Heart right ventricle (tissue), 16 donors: ENCODE data around the gene ATXN1. TPM values are rescaled to one million over a fixed set of nuclear protein-coding genes. Genes with fewer than 3 reads are reported as not detected.

Experiments
- ATAC-seq, 8 donors: fragments of 200-7000 bp; cut with Tn5 transposase; one replicate each; pipeline ENCODE4 v1.9.1; 2020; ENCODE audit warnings: mild to moderate bottlenecking in 8 of 8, moderate library complexity in 8 of 8, moderate number of reproducible peaks in 1 of 8
- DNase-seq, 2 donors: peaks; one replicate each; pipeline ENCODE4 v3.0.0-alpha.2; 2020
- H3K27ac ChIP-seq, 10 donors: fragments of 200-600 bp; sonication (generic) in 2 of 10; one replicate each; pipeline versions ENCODE4 v1.5.0 to v1.8.0; 2020 to 2022; ENCODE audit warnings: mild to moderate bottlenecking in 3 of 10
- H3K27me3 ChIP-seq, 7 donors: fragments of 200-600 bp; one replicate each; pipeline ENCODE4 v1.8.0; 2021 to 2022; ENCODE audit warnings: mild to moderate bottlenecking in 2 of 7
- H3K36me3 ChIP-seq, 9 donors: fragments of 200-600 bp; sonication (generic) in 1 of 9; one replicate each; pipeline versions ENCODE4 v1.5.0 to v1.8.0; 2020 to 2022; ENCODE audit warnings: mild to moderate bottlenecking in 2 of 9
- H3K4me1 ChIP-seq, 9 donors: fragments of 200-600 bp; sonication (generic) in 1 of 9; one replicate each; pipeline versions ENCODE4 v1.5.0 to v1.8.0; 2020 to 2022; ENCODE audit warnings: mild to moderate bottlenecking in 4 of 9
- H3K4me3 ChIP-seq, 10 donors: fragments of 200-600 bp; sonication (generic) in 2 of 10; one replicate each; pipeline versions ENCODE4 v1.5.0 to v1.8.0; 2020 to 2022; ENCODE audit warnings: mild to moderate bottlenecking in 7 of 10, moderate library complexity in 2 of 10
- H3K9me3 ChIP-seq, 11 donors: fragments of 200-600 bp in 10 of 11; sonication (generic) in 2 of 11; one replicate each; pipeline versions ENCODE4 v1.5.0 to v1.8.0; 2013 to 2022; ENCODE audit warnings: mild to moderate bottlenecking in 2 of 11, control low read depth in 1 of 11, moderate library complexity in 1 of 11
- WGBS, 2 donors: extraction: QIAGEN DNeasy Blood & Tissue Kit; methylation state at CpG; one replicate each; pipeline ENCODE4 v1.1.7; 2013; ENCODE audit warnings: inconsistent platforms in 1 of 2; 5-methylcytosine and 5-hydroxymethylcytosine counted together
- intact Hi-C, 10 donors: fragments of 100-400 bp; cut with DNase I; formaldehyde crosslinking; loops; one replicate each; pipeline versions ENCODE4 v1.11.1 to v1.14.2; 2022
- polyA plus RNA-seq, 2 donors: library from polyadenylated mRNA; stranded (reverse); fragments of 200-250 nt; gene quantifications; one replicate each; pipeline ENCODE4 v1.2.3, GENCODE V29; 2013
- total RNA-seq, 10 donors: library from RNA; stranded (reverse); fragmentation: NEBNext Ultra II Directional in 3 of 10; extraction: Animal tissue kit (Norgen Biotek cat#: 25700) in 3 of 10; gene quantifications; one replicate each; pipeline versions ENCODE4 v1.2.1 to v1.2.4, GENCODE V29; 2021 to 2023
- TF ChIP-seq, protein P1 (sequence below), 9 donors: fragments of 200-600 bp; sonication (generic) in 2 of 9; IDR thresholded peaks; one replicate each; pipeline versions ENCODE4 v1.5.0 to v1.8.0; 2021 to 2022; ENCODE audit warnings: antibody characterized with exemption in 9 of 9, mild to moderate bottlenecking in 5 of 9, moderate library complexity in 1 of 9
- donor health status: Arrhythmogenic right ventricular cardiomyopathy.
- donor health status: ischemic (EF 13 %, LVEDD 7.1; RV severe dilation, severe dysfunction).
- donor health status: healthy with polysubstance abuse.
- donor health status: DM: no; HTN: yes; CAD: no.
- donor health status: DM: no; HTN: no; CAD: no.
- donor health status: ischemic (EF 25% LVEDD 6.9; RV normal size, moderate dysfunction).
- donor health status: ischemic (EF 25% LVEDD 5.7; RV mildly dilated, moderate dysfunction).
- donor health status: healthy.
- donor health status: DM: yes; HTN: yes; CAD: no.
- donor health status: Ischemic cardiomyopathy.
- donor health status: ischemic (EF 35%, LVEDD 5.7; RV mildly dilated, moderate dysfunction).
- donor health status: nonischemic (EF 11% LVEDD 7.7; RV severe dilation, severe dysfunction).
- donor health status: DM: yes; HTN: yes; CAD: no.
- donor health status: PGD.
- donor health status: ischemic (EF 29% LVEDD 5.4; RV normal size, mild dysfunction).
- donor health status: nonischemic (EF 23%, LVEDD 6.1; RV moderate dilation, normal function).

The ATXN1 gene
- total and polyA plus RNA-seq, 12 donors, result 4.1 to 46.5 (median 40.3) TPM

DNA sequence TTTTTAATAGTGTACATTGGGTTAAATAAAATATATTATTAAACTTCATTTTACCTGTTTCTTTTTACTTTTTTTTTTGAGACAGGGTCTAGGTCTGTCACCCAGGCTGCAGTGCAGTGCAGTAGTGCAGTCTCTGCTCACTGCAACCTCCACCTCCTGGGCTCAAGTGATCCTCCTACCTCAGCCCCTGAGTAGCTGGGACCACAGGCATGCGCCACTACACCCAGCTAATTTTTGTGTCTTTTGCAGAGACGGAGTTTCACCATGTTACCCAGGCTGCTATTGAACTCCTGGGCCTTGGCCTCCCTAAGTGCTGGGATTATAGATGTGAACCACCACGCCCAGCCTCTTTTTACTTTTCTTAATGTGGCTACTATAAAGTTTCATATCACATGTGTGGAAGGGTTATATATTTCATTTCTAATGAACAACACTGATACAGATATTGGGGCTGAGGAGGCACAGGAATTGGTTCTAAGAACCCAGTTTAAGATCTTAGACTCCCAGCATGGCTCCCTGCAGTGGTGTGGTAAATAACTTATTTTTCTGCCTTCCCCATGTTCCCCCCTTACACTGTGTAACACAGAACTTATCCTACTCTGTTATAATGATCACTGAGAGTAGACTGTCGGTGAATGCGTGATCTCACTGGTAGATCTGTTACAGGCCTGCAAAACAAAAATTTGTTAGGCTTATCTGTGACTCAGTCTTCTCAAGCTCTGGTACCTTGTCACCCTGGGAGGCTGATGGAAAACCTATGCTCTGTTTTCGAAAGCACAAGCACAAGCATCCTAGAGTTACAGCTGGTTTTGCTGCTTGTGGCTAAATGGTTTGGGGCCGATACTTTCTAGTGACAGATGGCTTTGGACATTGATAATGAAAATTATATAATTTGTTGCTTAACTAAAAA, 5.8 kb upstream of the ATXN1 start:
- TF ChIP-seq, protein P1, sequence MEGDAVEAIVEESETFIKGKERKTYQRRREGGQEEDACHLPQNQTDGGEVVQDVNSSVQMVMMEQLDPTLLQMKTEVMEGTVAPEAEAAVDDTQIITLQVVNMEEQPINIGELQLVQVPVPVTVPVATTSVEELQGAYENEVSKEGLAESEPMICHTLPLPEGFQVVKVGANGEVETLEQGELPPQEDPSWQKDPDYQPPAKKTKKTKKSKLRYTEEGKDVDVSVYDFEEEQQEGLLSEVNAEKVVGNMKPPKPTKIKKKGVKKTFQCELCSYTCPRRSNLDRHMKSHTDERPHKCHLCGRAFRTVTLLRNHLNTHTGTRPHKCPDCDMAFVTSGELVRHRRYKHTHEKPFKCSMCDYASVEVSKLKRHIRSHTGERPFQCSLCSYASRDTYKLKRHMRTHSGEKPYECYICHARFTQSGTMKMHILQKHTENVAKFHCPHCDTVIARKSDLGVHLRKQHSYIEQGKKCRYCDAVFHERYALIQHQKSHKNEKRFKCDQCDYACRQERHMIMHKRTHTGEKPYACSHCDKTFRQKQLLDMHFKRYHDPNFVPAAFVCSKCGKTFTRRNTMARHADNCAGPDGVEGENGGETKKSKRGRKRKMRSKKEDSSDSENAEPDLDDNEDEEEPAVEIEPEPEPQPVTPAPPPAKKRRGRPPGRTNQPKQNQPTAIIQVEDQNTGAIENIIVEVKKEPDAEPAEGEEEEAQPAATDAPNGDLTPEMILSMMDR (IDR thresholded peaks at IDR 0.05), result no peak
- Histone ChIP-seq H3K9me3 (no peaks in the 10 kb centered on the region), H3K27ac (peak overlapping the region in 1 of 10 donors; percentile 10), H3K27me3 (no peaks in the 10 kb centered on the region), H3K36me3 (no peaks in the 10 kb centered on the region), H3K4me1 (peaks cover 0 to 69% (median 52%) of the 10 kb centered on the region in 9 donors), H3K4me3 (no peak overlapping the region)
- ATAC-seq (no peak), DNase-seq (no peak)
- WGBS, 2 donors, result 96 to 97% methylated on average over 7 of the region's 7 CpGs
- intact Hi-C loops, result loop anchor here in 9 of 10 donors (5.0 to 10.0 kb wide), 8 partner anchors 200 to 432 kb away; no protein-coding TSS in a partner anchor

DNA sequence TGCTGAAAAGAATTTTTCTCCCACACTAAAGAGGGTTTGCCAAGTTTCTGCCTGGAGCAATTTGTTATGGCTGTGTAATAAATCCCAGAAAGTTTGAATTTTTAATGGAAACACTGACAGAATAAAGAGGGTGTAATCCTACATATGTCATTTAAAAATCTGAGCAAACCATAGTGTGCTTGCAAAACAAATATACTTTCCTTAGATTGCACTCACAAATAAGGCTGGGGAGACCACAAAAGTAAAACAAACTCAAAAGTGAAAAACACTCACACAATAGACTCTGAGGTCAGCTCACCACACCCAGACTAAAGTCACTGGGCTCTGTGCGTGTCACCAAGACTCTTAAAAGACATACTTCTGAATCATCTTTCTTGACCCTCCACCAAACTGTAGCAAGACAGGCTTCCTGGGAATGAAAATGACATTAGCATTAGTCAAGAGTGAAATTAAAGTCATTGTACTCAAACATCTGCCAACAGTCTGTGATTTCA, 4.8 kb upstream of the ATXN1 start:
- ATAC-seq (no peak), DNase-seq (no peak)
- intact Hi-C loops, result loop anchor here in 9 of 10 donors (5.0 to 10.0 kb wide), 8 partner anchors 201 to 431 kb away; no protein-coding TSS in a partner anchor
- no peaks in the 10 kb centered on the region for H3K27me3 ChIP-seq
- TF ChIP-seq, protein P1 (IDR thresholded peaks at IDR 0.05), result no peak
- no peaks in the 10 kb centered on the region for H3K36me3 ChIP-seq
- no peaks in the 10 kb centered on the region for H3K9me3 ChIP-seq
- H3K4me3 ChIP-seq, result no peak overlapping the region
- peaks cover 0 to 66% (median 49%) of the 10 kb centered on the region in 9 donors for H3K4me1 ChIP-seq
- peak overlapping the region in 1 of 10 donors; percentile 21 for H3K27ac ChIP-seq
- 42 to 44% methylated on average over 1 of the region's 1 CpG for whole genome bisulfite sequencing, 2 donors

DNA sequence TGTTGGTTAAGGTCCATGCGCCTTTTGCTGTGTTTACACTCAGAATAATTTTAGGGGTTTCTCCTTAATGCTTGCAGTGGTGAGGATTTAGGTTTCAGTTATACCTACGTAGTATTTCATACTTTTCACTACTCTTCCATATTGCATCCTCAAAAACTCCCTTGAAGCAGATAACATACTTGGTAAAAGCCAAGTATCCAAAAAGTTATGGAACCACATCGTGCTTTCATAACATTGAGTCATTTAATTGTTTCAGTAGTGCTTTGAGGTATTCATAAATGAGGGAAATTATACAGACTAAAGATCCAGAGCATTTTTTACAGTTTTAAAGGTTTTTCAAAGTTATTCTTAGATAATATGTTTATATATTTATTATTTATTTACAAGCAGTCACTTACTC, 4.0 kb upstream of the ATXN1 start:
- WGBS, 2 donors, result 94 to 98% methylated on average over 3 of the region's 3 CpGs
- Histone ChIP-seq H3K27ac (no peak overlapping the region), H3K27me3 (no peaks in the 10 kb centered on the region), H3K9me3 (no peaks in the 10 kb centered on the region), H3K36me3 (no peaks in the 10 kb centered on the region), H3K4me3 (no peak overlapping the region), H3K4me1 (peaks cover 0 to 58% (median 41%) of the 10 kb centered on the region in 9 donors)
- no peak for DNase-seq
- TF ChIP-seq, protein P1 (IDR thresholded peaks at IDR 0.05), result no peak
- intact Hi-C loops, result loop anchor here in 9 of 10 donors (2.0 to 10.0 kb wide), 10 partner anchors 200 to 430 kb away; no protein-coding TSS in a partner anchor
- no peak for ATAC-seq

DNA sequence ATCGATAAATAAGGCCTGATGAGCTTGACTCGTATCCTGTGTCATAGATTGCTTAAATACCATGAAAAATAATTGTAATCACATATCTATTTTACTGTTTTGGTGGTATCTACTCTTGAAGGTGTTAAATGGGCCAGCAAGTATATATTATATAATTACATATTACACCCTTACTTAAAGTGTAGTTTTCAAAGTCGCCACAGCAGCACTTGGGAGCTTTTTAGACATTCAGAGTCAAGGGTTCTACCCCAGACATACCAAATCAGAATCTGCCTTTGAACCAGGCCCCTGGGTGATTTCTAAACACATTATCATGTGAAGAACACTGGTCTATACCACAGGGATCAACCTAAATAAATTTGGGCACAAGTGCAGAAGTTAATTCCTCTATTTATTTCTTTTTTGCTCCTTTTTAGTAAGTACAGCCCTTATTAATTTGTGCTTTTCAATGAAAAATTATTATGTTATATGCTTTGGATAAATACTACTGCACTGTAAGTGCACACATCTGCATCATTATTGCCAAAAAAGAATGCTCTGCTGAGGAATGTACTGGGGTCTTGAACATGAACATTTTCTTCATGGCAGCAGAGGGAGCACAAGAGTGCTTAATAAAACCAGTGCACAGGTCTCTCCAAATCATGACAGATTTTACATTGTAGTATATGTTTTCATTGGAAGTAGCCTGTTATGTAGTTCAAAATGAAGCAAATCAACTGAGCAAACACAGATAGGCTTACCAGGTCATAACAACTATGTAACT, 3.1 kb upstream of the ATXN1 start:
- WGBS, 2 donors, result 74 to 76% methylated on average over 3 of the region's 3 CpGs

More for the DNA sequence above, 3.1 kb upstream of the ATXN1 start:
- intact Hi-C loops, result loop anchor here (1.0 to 10.0 kb wide), 17 partner anchors 87 to 432 kb away; no protein-coding TSS in a partner anchor
- DNase-seq (no peak), ATAC-seq (no peak)
- no peaks in the 10 kb centered on the region for H3K27me3 ChIP-seq
- TF ChIP-seq, protein P1 (IDR thresholded peaks at IDR 0.05), result peak in 7 of 9 donors; percentile 36 to 56 (median 47)
- no peaks in the 10 kb centered on the region for H3K9me3 ChIP-seq
- H3K27ac ChIP-seq, result peak overlapping the region in 3 of 10 donors; percentile 98 to 99 (median 99)
- no peak overlapping the region for H3K4me3 ChIP-seq
- peaks cover 0 to 49% (median 32%) of the 10 kb centered on the region in 9 donors for H3K4me1 ChIP-seq
- H3K36me3 ChIP-seq, result no peaks in the 10 kb centered on the region
